Erythroblast (primary cell): Measurements from ENCODE around the gene IRF9.

Experiments used
- DNase-seq, 2 experiments: peaks; one replicate each; lab custom pipeline; 2025; lab: John Stamatoyannopoulos, UW
- GATA1 ChIP-seq: IDR thresholded peaks from 2 replicates; pipeline ENCODE4 v1.6.1; 2011; ENCODE audit warnings: low read depth, mild to moderate bottlenecking, control low read depth, low read length, moderate library complexity
- POLR2A ChIP-seq: IDR thresholded peaks from 2 replicates; pipeline ENCODE4 v1.6.1; 2011; ENCODE audit warnings: mild to moderate bottlenecking, low read length

Gene IRF9

GRCh38 chr14:24160850-24161804, at the start of gene IRF9:
TSS of gene IRF9 (plus strand) at chr14:24161265. CDS start at chr14:24162145, 880 bp downstream.
- DNase-seq = peak; percentile 99 to 100
- TF ChIP-seq POLR2A (peak; percentile 88), GATA1 (no peak)

- TF ChIP-seq POLR2A = no peak
Observed at GRCh38 chr14:24113379-24113800, 47.7 kb upstream of the IRF9 start.

GRCh38 chr14:24113801-24114531, 47.1 kb upstream of the IRF9 start:
- peak; percentile 91 to 92 for DNase-seq
- TF ChIP-seq POLR2A (peak; percentile 88), GATA1 (no peak)

More at GRCh38 chr14:24113379-24113800, 47.7 kb upstream of the IRF9 start:
- DNase-seq = no peak

GRCh38 chr14:24114532-24115421, 46.3 kb upstream of the IRF9 start, which contains the start of the genes DCAF11 and NRL:
TSS of gene DCAF11 (plus strand) at chr14:24114777. CDS start at chr14:24115595, 818 bp downstream.
TSS of gene NRL (minus strand) at chr14:24114949. CDS start at chr14:24082848, 32,101 bp downstream.
- TF ChIP-seq GATA1 (no peak), POLR2A (peak; percentile 83)
- peak; percentile 100 for DNase-seq

- DNase-seq = peak in 1 of 2 experiments; percentile 55
- TF ChIP-seq GATA1 (no peak), POLR2A (no peak)
Observed at GRCh38 chr14:24115422-24116127, 45.5 kb upstream of the IRF9 start.

- TF ChIP-seq POLR2A = no peak
- TF ChIP-seq GATA1 = no peak
- DNase-seq = peak in 1 of 2 experiments; percentile 47
Observed at GRCh38 chr14:24116128-24116814, 44.8 kb upstream of the IRF9 start.

- TF ChIP-seq POLR2A (no peak), GATA1 (no peak)
- DNase-seq = no peak
Observed at GRCh38 chr14:24117179-24117578, 43.9 kb upstream of the IRF9 start.

GRCh38 chr14:24119691-24120090, 41.4 kb upstream of the IRF9 start:
- TF ChIP-seq GATA1 (no peak), POLR2A (no peak)
- no peak for DNase-seq

GRCh38 chr14:24121210-24121609, 39.9 kb upstream of the IRF9 start:
- no peak for DNase-seq
- TF ChIP-seq GATA1 = no peak
- no peak for TF ChIP-seq POLR2A

- TF ChIP-seq GATA1 (no peak), POLR2A (no peak)
- no peak for DNase-seq
Observed at GRCh38 chr14:24122416-24122815, 38.6 kb upstream of the IRF9 start.

GRCh38 chr14:24122898-24123297, 38.2 kb upstream of the IRF9 start:
- DNase-seq = no peak
- TF ChIP-seq GATA1 = no peak
- no peak for TF ChIP-seq POLR2A
